Kidney capillary endothelial cell (primary cell): ENCODE measurements around the gene FGF10.

Source experiments
- DNase-seq: peaks from one replicate; pipeline ENCODE4 v3.0.0-alpha.2; 2018; ENCODE audit warnings: low spot score

Gene FGF10

DNA sequence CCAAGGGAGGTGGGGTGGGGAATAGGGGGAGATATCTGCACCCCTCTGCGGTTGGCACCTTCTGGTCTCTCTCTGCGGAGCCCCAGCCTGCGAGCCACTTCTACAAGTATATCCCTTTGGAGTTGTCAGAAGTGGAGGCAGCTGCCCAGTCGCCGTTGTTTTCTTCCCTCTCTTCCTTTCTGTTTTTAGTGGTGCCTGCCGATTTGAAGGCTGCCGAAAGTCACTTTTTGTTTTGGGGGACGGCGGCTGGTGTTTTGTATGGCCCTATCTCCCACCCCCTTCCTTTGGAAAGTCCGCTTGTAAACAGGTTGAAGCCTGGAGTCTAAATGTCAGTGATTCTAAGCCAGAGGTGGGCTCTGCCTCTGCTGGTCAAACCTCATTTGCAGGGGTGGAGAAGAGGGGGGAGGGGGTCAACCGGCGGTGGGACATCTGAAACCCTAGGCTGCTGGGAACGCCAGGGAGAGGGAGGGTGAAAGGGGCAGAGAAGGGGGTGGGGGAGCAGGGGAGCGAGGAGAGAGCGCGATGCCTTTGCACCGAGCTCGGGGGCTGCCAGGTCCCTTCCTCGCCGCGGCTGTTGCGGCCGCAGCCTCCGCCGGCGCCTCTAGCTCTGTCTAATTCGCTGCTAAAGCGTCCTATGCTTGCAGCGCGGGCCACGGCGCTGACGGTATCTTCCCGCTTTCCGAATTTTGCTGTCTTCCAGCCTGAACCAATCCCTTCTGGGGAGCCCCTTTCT, at the start of gene FGF10:
Gene FGF10 (minus strand): TSS at position 331 of the 733 bp plus-strand sequence. CDS start 738 bp downstream, outside the sequence.
- no peak for DNase-seq

DNA sequence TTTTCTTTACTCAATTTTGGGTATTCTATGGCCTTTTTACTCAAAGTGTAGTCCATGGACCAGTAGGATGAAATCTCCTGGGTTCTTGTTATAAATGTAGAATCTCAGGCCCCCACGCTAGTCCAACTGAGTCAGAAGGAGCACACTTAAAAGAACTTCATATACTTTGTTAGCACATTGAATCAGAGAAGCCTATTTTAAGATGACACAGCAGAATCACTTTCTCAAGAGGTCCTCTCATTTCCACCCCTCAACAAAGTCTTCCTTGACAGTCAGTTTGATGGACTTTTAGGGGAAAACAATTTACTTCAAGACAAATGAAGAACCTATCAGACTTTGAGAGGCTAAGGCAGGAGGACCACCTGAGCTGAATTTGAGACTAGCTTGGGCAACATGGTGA, 37.7 kb upstream of the FGF10 start:
- no peak for DNase-seq

DNA sequence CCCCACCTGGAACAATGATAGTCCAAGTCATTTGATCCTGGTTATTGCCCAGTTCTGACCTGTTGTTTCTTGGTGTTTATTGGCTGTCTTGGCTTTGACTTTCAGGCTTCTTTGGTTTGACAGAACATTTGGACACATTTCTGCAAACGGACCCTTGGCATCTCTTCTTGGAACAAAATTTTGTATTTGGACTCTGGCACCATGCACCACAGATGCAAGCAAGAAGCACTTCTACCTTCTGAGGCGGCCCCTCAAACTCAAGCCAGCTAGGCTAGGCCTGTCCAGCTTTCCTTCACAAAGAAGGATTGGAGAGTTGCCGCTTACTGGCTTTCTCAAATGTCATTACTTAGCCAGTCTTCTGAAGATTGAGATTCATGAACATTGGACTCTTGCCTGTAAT, 23.1 kb upstream of the FGF10 start:
- no peak for DNase-seq

DNA sequence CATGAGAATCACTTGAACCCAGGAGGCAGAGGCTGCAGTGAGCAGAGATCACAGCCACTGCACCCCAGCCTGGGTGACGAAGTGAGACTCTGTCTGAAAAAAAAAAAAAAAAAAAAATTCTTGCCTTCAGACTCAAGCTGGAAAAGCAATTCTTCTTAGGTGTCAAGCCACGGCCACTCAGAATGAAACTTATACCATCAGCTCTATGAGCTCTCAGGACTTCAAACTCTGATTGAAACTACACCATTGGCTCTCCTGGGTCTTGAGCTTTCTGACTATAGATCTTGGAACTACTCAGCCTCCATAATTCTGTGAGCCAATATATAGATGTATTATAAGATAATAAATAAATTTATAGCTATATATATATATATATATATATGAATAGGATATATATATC, 12.9 kb upstream of the FGF10 start:
- no peak for DNase-seq

GRCh38 chr5:44401611-44402010, 12.4 kb upstream of the FGF10 start:
- no peak for DNase-seq

DNA sequence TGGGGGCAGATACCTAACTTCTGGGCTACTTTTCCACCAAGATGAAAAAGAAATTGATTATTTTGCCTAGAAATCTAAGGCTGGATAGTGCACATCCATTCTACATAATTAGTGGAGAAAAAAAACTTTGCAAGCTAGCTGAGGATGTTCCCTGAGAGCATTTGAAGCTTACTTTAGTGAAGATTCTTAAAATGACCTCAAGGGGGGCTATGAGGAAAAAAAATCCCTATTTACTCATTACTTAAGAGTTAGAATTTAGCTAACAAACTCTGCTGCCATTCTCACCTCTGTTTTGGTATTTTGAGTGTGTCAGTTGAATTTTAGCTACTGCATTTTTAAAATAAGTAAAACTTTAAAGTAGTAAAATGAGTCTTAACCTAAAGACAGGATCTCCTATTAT, 9.2 kb upstream of the FGF10 start:
- DNase-seq: no peak

GRCh38 chr5:44396312-44396711, 7.1 kb upstream of the FGF10 start:
- no peak for DNase-seq

- DNase-seq: no peak
Measured at GRCh38 chr5:44390351-44390750, 1.1 kb upstream of the FGF10 start.

DNA sequence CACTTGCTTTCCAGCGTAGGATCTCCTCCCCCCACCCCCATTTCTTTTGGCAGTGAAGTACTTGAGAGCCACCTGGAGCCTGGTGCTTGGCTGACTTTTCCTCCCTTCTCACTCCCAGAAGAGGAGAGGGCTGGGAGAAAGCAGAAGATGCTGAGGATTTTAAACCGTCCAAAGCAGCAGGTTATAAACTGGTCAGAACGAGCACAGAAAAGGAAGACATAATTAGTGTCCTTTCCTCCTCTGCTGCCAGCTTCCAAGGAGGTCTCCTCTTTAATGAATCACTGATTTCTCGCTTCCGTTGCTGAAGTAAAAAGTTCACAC, 563 bp upstream of the FGF10 start:
- DNase-seq: no peak

- no peak for DNase-seq
Measured at GRCh38 chr5:44388321-44389089, 715 bp downstream of the FGF10 start.

DNA sequence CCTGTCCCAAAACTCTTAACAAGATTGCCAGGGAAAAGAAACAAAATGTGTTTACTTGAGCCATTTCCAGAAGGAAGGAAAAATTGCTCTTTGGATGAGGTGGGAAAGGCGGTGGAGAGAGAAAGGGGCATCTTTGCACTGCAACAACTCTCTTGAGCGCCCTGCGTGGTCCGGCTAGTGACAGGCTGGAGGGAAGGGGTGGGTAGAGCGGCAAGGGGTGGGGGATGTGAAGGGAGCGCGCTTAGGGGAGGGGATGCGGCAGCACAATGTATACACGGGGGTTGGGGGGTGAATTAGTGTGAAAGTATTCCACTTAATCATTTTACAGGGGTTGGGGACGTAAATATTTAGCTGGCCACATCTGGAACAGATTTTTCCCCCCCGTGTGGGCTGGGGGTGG, 1.3 kb downstream of the FGF10 start:
- no peak for DNase-seq

DNA sequence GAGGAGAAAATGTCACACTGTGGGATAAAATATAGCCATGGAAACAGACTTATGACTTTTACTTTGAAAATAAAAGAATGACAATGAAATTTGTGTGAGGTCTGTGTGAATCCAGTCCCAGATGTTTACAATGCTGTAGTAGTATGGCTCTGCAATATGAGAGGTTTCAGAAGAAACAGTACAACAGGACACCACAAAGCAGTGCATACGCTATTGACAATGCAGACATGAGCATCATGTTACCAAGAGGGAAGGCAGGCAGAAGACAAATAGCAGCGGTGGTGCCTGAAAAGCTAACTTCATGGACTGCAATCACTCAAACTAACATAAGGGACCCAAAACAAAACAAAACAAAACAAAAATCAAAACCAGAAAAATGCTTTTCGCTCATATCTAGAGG, 1.8 kb downstream of the FGF10 start:
- DNase-seq: no peak

GRCh38 chr5:44385291-44385900, 3.8 kb downstream of the FGF10 start:
- no peak for DNase-seq

- no peak for DNase-seq
Measured at GRCh38 chr5:44384816-44385215, 4.4 kb downstream of the FGF10 start.

DNA sequence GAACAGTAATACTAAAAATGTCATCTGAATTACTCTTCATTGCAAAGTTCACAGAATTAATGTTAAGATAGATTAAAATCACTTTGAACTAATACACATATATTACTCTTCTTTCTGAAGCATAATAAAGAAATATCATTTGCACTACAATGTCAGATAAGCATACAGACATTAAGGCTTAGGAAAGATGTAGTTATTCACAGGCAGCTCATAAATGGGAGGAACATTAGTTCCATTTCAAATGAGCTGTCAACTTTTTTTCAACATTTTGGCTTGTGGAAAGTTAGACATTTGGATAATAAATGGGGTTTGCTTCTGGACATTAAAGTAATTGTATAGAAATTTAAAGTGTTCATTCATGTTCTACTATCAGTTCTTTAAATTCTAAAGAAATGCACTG, 6.3 kb downstream of the FGF10 start:
- DNase-seq: no peak

GRCh38 chr5:44377057-44377456, 12.2 kb downstream of the FGF10 start:
- no peak for DNase-seq

DNA sequence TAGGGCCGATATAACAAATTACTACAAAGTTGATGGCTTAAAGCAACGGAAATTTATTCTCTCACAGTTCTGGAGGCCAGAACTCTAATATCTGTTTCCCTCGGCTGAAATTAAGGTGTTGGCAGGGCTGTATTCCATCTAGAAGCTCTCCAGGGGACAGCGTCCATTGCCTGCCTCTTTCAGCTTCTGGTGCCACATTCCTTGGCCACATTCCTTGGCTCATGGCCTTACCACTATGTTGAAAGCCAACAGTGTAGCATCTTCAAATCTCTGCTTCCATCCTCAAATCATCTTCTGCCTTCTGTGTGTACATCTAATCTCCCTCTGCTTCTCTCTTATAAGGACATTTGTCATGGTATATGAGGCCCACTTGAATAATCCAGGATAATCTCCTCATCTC, 17.2 kb downstream of the FGF10 start:
- DNase-seq: no peak

- DNase-seq: no peak
Measured at GRCh38 chr5:44367203-44367602, 22.0 kb downstream of the FGF10 start.

GRCh38 chr5:44365345-44365744, 23.9 kb downstream of the FGF10 start:
- no peak for DNase-seq

- DNase-seq: no peak
Measured at GRCh38 chr5:44364097-44364496, 25.1 kb downstream of the FGF10 start.

- no peak for DNase-seq
Measured at GRCh38 chr5:44361342-44362001, 27.7 kb downstream of the FGF10 start.

DNA sequence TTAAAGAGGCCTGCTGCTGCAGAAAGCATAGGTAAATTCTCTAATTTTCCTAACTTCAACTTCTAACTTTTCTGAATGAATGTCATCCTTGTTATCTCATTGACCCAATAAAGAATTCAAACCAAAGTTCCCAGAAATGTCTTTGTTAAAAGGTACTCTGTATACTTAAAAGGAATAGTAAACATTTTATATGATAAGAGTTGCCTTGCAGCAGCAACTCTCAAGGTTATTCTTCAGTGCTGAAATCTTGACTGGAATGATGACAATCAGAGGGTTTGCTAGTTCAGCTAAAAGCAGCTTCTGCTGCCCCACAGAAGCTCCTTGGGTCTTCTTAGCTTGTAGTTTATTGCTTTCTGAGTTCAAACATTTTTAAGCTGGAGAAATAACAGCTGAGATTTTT, 28.3 kb downstream of the FGF10 start:
- no peak for DNase-seq

DNA sequence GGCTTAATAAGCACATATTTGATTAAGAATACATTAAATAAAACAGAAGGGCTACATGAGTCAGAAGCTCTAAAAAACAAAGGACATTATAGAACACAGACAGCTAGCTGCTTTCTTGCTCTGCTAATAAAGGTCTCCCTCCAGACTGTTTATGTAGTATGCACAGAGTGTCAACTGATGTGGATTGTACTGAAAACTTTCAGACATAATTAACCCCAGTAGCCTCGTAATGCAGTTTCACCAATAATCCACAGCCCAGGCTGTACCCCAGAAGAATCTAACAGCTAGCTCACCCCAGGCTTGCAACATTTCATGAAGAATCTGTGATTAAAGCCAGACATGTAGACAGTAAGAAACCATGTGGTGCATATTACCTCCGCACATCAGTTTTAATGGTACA, 30.8 kb downstream of the FGF10 start:
- DNase-seq: no peak
